Right atrium auricular region (tissue), 2 donors: Measurements from ENCODE around the gene STXBP1. TPM values are rescaled to one million over a fixed set of nuclear protein-coding genes. Genes with fewer than 3 reads are reported as not detected.
A peak's percentile ranks its signal among the peaks of the same experiment; 100 is the strongest.

ENCODE experiments used
- DNase-seq: peaks from one replicate; pipeline ENCODE4 v3.0.0-alpha.2; 2019; ENCODE audit warnings: low spot score
- H3K27ac ChIP-seq, 2 donors: fragments of 200-600 bp; sonication (generic); 1 replicate in 1 of 2; 2 replicates in 1 of 2; pipeline ENCODE4 v1.5.1; 2016 to 2019
- H3K27me3 ChIP-seq, 2 donors: fragments of 200-600 bp; sonication (generic); one replicate each; pipeline versions ENCODE4 v1.5.1 to v1.6.0; 2017 to 2019
- H3K36me3 ChIP-seq: fragments of 200-600 bp; sonication (generic); one replicate; pipeline ENCODE4 v1.5.1; 2016
- H3K4me1 ChIP-seq, 2 donors: fragments of 200-600 bp; sonication (generic); one replicate each; pipeline versions ENCODE4 v1.5.1 to v1.6.0; 2017 to 2019
- H3K4me3 ChIP-seq, 2 donors: fragments of 200-600 bp; sonication (generic); 1 replicate in 1 of 2; 2 replicates in 1 of 2; pipeline ENCODE4 v1.5.1; 2017 to 2019; ENCODE audit warnings: mild to moderate bottlenecking in 1 of 2, moderate library complexity in 1 of 2
- H3K9me3 ChIP-seq, 2 donors: fragments of 200-600 bp; sonication (generic); one replicate each; pipeline ENCODE4 v1.5.1; 2019
- CTCF ChIP-seq, 2 donors: fragments of 200-600 bp; sonication (generic); IDR thresholded peaks; one replicate each; pipeline ENCODE4 v1.5.1; 2019; ENCODE audit warnings: antibody characterized with exemption in 2 of 2
- total RNA-seq, 2 donors: library from RNA; depleted of rRNA; stranded (reverse); fragments of >200 nt; gene quantifications; one replicate each; pipeline ENCODE4 v1.1.0, GENCODE V29; 2016

The STXBP1 gene
- total RNA-seq, 2 donors from 2014 or later: 44.9 to 72.8 TPM

- Histone ChIP-seq H3K9me3 (no peaks in the 10 kb centered on the region), H3K27ac (peak overlapping the region; percentile 70 to 82), H3K4me1 (peaks cover 0 to 70% of the 10 kb centered on the region in 2 donors), H3K4me3 (peak overlapping the region in 1 of 2 donors; percentile 88), H3K36me3 (no peaks in the 10 kb centered on the region), H3K27me3 (no peaks in the 10 kb centered on the region)
- DNase-seq: no peak
- TF ChIP-seq CTCF (IDR thresholded peaks at IDR 0.05): no peak
Observed at GRCh38 chr9:127566351-127567001, 45.6 kb upstream of the STXBP1 start.

GRCh38 chr9:127567035-127567729, 44.9 kb upstream of the STXBP1 start:
- H3K4me1 ChIP-seq: peaks cover 0 to 63% of the 10 kb centered on the region in 2 donors

GRCh38 chr9:127567730-127568617, 44.1 kb upstream of the STXBP1 start:
- no peak for DNase-seq
- Histone ChIP-seq H3K27ac (peak overlapping the region; percentile 70 to 82), H3K9me3 (no peaks in the 10 kb centered on the region), H3K27me3 (no peaks in the 10 kb centered on the region), H3K36me3 (no peaks in the 10 kb centered on the region), H3K4me3 (peak overlapping the region; percentile 88 to 89), H3K4me1 (peaks cover 0 to 60% of the 10 kb centered on the region in 2 donors)
- TF ChIP-seq CTCF (IDR thresholded peaks at IDR 0.05): no peak

More at GRCh38 chr9:127567035-127567729, 44.9 kb upstream of the STXBP1 start:
- Histone ChIP-seq H3K27ac (peak overlapping the region; percentile 70 to 82), H3K27me3 (no peaks in the 10 kb centered on the region), H3K36me3 (no peaks in the 10 kb centered on the region), H3K9me3 (no peaks in the 10 kb centered on the region), H3K4me3 (peak overlapping the region; percentile 88 to 89)
- DNase-seq: peak; percentile 78
- no peak for TF ChIP-seq CTCF (IDR thresholded peaks at IDR 0.05)

GRCh38 chr9:127568618-127568970, 43.5 kb upstream of the STXBP1 start:
- DNase-seq: no peak

More at GRCh38 chr9:127568618-127568970, 43.5 kb upstream of the STXBP1 start:
- TF ChIP-seq CTCF (IDR thresholded peaks at IDR 0.05): no peak
- peak overlapping the region; percentile 70 to 82 for H3K27ac ChIP-seq
- H3K27me3 ChIP-seq: no peaks in the 10 kb centered on the region
- H3K9me3 ChIP-seq: no peaks in the 10 kb centered on the region
- H3K4me1 ChIP-seq: peaks cover 0 to 58% of the 10 kb centered on the region in 2 donors
- no peaks in the 10 kb centered on the region for H3K36me3 ChIP-seq
- H3K4me3 ChIP-seq: peak overlapping the region; percentile 88 to 89
